ENCODE results near the gene RASL10B.

RASL10B gene

GRCh38 chr17:35731239-35731916, at the start of gene RASL10B:
TSS of gene RASL10B (plus strand) at chr17:35731639. CDS start at chr17:35735185, 3,546 bp downstream.
- DNase-seq (ENCODE audit: low read depth) = peak; percentile 57
- H3K4me3 ChIP-seq (ENCODE audit: low read depth, low read length) = peak within 1 kb of the TSS; percentile 69

GRCh38 chr17:35683591-35683990, 47.8 kb upstream of the RASL10B start:
- TF ChIP-seq CTCF (conservative IDR thresholded peaks at IDR 0.05; ENCODE audit: low read depth, low read length) = no peak
- H3K4me3 ChIP-seq (ENCODE audit: low read depth, low read length) = no peak overlapping the region
- DNase-seq (ENCODE audit: low read depth) = no peak

More at GRCh38 chr17:35731239-35731916, at the start of gene RASL10B:
- TF ChIP-seq CTCF (conservative IDR thresholded peaks at IDR 0.05; ENCODE audit: low read depth, low read length) = no peak

GRCh38 chr17:35684055-35684802, 47.2 kb upstream of the RASL10B start:
- no peak for TF ChIP-seq CTCF (conservative IDR thresholded peaks at IDR 0.05; ENCODE audit: low read depth, low read length)
- DNase-seq (ENCODE audit: low read depth) = peak; percentile 59
- no peak overlapping the region for H3K4me3 ChIP-seq (ENCODE audit: low read depth, low read length)

- no peak for DNase-seq (ENCODE audit: low read depth)
- TF ChIP-seq CTCF (conservative IDR thresholded peaks at IDR 0.05; ENCODE audit: low read depth, low read length) = no peak
These were observed 38.8 kb upstream of the RASL10B start for GRCh38 chr17:35692512-35693210.

GRCh38 chr17:35693662-35694061, 37.8 kb upstream of the RASL10B start:
- DNase-seq (ENCODE audit: low read depth) = no peak
- TF ChIP-seq CTCF (conservative IDR thresholded peaks at IDR 0.05; ENCODE audit: low read depth, low read length) = no peak
- H3K4me3 ChIP-seq (ENCODE audit: low read depth, low read length) = no peak overlapping the region

More at GRCh38 chr17:35692512-35693210, 38.8 kb upstream of the RASL10B start:
- no peak overlapping the region for H3K4me3 ChIP-seq (ENCODE audit: low read depth, low read length)

GRCh38 chr17:35694906-35695305, 36.5 kb upstream of the RASL10B start:
- TF ChIP-seq CTCF (conservative IDR thresholded peaks at IDR 0.05; ENCODE audit: low read depth, low read length) = no peak
- DNase-seq (ENCODE audit: low read depth) = no peak
- H3K4me3 ChIP-seq (ENCODE audit: low read depth, low read length) = no peak overlapping the region
